Hematopoietic multipotent progenitor cell treated with erythropoietin and hydrocortisone succinate and interleukin-3 and kit ligand, for 4 days (in vitro differentiated cells): ENCODE data around the gene CCR4.
"Not testable (repeated sequence)": the region's sequence is repeated elsewhere in the genome, so short reads cannot be mapped to it uniquely, and the experiment has no call there.

Experiments used
- DNase-seq: peaks from one replicate; pipeline ENCODE4 v3.0.0-alpha.2; 2015

Gene CCR4

GRCh38 chr3:32951410-32951811, at the start of gene CCR4:
Gene CCR4 (plus strand): TSS chr3:32951644. CDS start chr3:32953423, 1,779 bp downstream.
- DNase-seq, result peak; percentile 96

GRCh38 chr3:32902887-32903371, 48.5 kb upstream of the CCR4 start:
- peak; percentile 51 for DNase-seq

- DNase-seq, result no peak
These were observed 47.5 kb upstream of the CCR4 start for GRCh38 chr3:32903953-32904352.

GRCh38 chr3:32909999-32910398, 41.4 kb upstream of the CCR4 start:
- no peak for DNase-seq

GRCh38 chr3:32910954-32911353, 40.5 kb upstream of the CCR4 start:
- no peak for DNase-seq

- no peak for DNase-seq
These were observed 39.4 kb upstream of the CCR4 start for GRCh38 chr3:32912046-32912445.

GRCh38 chr3:32913790-32914446, 37.5 kb upstream of the CCR4 start:
- peak; percentile 11 for DNase-seq

GRCh38 chr3:32919920-32920319, 31.5 kb upstream of the CCR4 start:
- DNase-seq, result no peak

- DNase-seq, result no peak
These were observed 29.4 kb upstream of the CCR4 start for GRCh38 chr3:32922078-32922477.

- no peak for DNase-seq
These were observed 21.3 kb upstream of the CCR4 start for GRCh38 chr3:32930161-32930560.

- DNase-seq, result not testable (repeated sequence)
These were observed 20.2 kb upstream of the CCR4 start for GRCh38 chr3:32931273-32931672.

- peak; percentile 55 for DNase-seq
These were observed 17.2 kb upstream of the CCR4 start for GRCh38 chr3:32934150-32934742.

- no peak for DNase-seq
These were observed 14.1 kb upstream of the CCR4 start for GRCh38 chr3:32937331-32937730.

GRCh38 chr3:32939531-32940284, 11.7 kb upstream of the CCR4 start:
- DNase-seq, result not testable (repeated sequence)

GRCh38 chr3:32940726-32941125, 10.7 kb upstream of the CCR4 start:
- DNase-seq, result no peak

- DNase-seq, result no peak
These were observed 6.3 kb upstream of the CCR4 start for GRCh38 chr3:32945136-32945535.

GRCh38 chr3:32945598-32945997, 5.8 kb upstream of the CCR4 start:
- not testable (repeated sequence) for DNase-seq

- DNase-seq, result peak; percentile 60
These were observed 4.3 kb upstream of the CCR4 start for GRCh38 chr3:32946973-32947788.

GRCh38 chr3:32947789-32948238, 3.6 kb upstream of the CCR4 start:
- DNase-seq, result peak; percentile 97

GRCh38 chr3:32948625-32949445, 2.6 kb upstream of the CCR4 start:
- no peak for DNase-seq

- DNase-seq, result no peak
These were observed 928 bp upstream of the CCR4 start for GRCh38 chr3:32950516-32950915.
